Parathyroid adenoma (tissue), 2 donors: ENCODE results near the gene LHX2.

ENCODE experiments used
- H2AFZ ChIP-seq: fragments of 300-600 bp; sonication (generic); one replicate; pipeline ENCODE4 v1.7.0; 2017; ENCODE audit warnings: antibody characterized with exemption, mild to moderate bottlenecking
- H3K27ac ChIP-seq: fragments of 300-600 bp; sonication (generic); one replicate; pipeline ENCODE4 v1.7.0; 2017
- H3K27me3 ChIP-seq: fragments of 300-600 bp; sonication (generic); one replicate; pipeline ENCODE4 v1.7.0; 2017; ENCODE audit warnings: low read length; ENCODE audit not compliant: control insufficient read depth, insufficient read depth
- H3K36me3 ChIP-seq: fragments of 300-600 bp; sonication (generic); one replicate; pipeline ENCODE4 v1.7.0; 2017; ENCODE audit warnings: low read length; ENCODE audit not compliant: control insufficient read depth, insufficient read depth
- H3K4me1 ChIP-seq: fragments of 300-600 bp; sonication (generic); one replicate; pipeline ENCODE4 v1.7.0; 2017; ENCODE audit warnings: control low read depth
- H3K4me2 ChIP-seq: fragments of 300-600 bp; sonication (generic); one replicate; pipeline ENCODE4 v1.7.0; 2017; ENCODE audit warnings: low read length
- H3K4me3 ChIP-seq: fragments of 300-600 bp; sonication (generic); one replicate; pipeline ENCODE4 v1.7.0; 2017; ENCODE audit warnings: low read depth, low read length
- H3K79me2 ChIP-seq: fragments of 300-600 bp; sonication (generic); one replicate; pipeline ENCODE4 v1.7.0; 2017; ENCODE audit warnings: control low read depth
- H3K9ac ChIP-seq: fragments of 300-600 bp; sonication (generic); one replicate; pipeline ENCODE4 v1.7.0; 2017; ENCODE audit warnings: mild to moderate bottlenecking
- H3K9me3 ChIP-seq: fragments of 300-600 bp; sonication (generic); one replicate; pipeline ENCODE4 v1.7.0; 2017; ENCODE audit warnings: low read length; ENCODE audit not compliant: control insufficient read depth
- CTCF ChIP-seq: fragments of 300-600 bp; sonication (generic); IDR thresholded peaks from one replicate; pipeline ENCODE4 v1.7.0; 2017; ENCODE audit warnings: antibody characterized with exemption, mild to moderate bottlenecking
- donor health status: primary hyperparathyroidism.

LHX2 gene

DNA sequence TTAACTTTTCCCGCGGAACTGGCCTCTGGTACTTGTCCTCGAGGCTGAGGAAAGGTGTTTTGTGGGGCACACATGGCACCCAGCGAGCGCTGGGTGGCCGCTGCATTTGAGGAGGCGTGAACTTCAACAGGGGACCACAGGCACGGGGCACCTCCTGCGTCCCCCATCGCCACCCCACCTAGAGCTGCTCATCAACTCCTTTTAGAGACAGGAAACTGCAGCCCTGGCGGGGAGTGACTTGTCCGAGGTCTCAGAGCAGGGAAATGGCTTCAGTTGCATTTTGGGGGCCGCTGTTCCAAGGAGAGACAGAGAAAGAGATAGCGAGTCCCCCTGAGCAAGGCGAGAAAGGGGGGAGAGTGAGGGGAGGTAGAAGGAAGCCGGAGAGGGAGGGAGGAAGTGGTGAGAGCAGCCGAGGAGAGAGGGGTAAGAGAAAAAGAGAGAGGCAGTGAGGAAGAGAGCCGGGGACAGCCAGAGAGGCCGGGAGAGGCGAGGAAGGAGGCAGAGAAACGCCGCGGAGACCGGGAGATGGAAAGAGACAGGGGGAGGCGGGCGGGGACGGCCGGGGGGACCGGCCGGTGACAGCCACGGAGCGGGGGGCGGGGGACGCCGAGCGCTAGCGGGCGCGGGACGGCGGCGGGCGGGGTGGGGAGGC, 12.5 kb upstream of the LHX2 start:
- no peak for TF ChIP-seq CTCF
- Histone ChIP-seq H3K4me3 (no peak overlapping the region), H3K27me3 (peaks cover 22% of the 10 kb centered on the region)

DNA sequence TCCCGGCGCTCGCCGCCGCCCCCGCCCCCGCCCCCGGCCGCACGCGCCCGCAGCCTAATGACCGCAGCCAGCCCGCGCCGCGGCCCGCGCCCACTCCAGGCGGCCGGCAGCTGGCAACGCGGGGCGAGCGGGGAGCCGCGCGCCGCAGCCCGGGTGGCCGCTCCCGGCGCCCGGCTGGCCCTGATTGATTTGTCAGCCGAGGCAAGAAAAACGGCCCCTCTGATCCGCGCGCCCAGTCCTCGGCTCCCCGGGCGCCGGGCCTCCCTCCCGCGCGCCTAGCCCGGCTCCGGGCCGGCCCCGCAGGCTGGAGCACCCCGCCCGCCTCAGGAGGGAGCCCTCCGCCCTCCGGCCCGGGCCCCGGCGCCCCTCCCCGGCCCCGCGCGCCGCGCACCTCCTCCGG, 11.9 kb upstream of the LHX2 start:
- no peak overlapping the region for H3K9ac ChIP-seq
- no peaks in the 10 kb centered on the region for H3K4me1 ChIP-seq
- no peaks in the 10 kb centered on the region for H3K36me3 ChIP-seq
- H3K27me3 ChIP-seq = peaks cover 22% of the 10 kb centered on the region
- no peak for TF ChIP-seq CTCF
- no peaks in the 10 kb centered on the region for H3K79me2 ChIP-seq
- H3K27ac ChIP-seq = no peak overlapping the region
- no peak overlapping the region for H3K4me3 ChIP-seq
- H2AFZ ChIP-seq = no peak overlapping the region
- no peaks in the 10 kb centered on the region for H3K9me3 ChIP-seq
- no peak overlapping the region for H3K4me2 ChIP-seq

More for the DNA sequence above, 12.5 kb upstream of the LHX2 start:
- Histone ChIP-seq H3K27ac (no peak overlapping the region), H3K4me2 (peak overlapping the region; percentile 62), H3K79me2 (no peaks in the 10 kb centered on the region), H3K4me1 (no peaks in the 10 kb centered on the region), H3K36me3 (no peaks in the 10 kb centered on the region), H3K9me3 (no peaks in the 10 kb centered on the region), H3K9ac (no peak overlapping the region), H2AFZ (peak overlapping the region; percentile 25)

DNA sequence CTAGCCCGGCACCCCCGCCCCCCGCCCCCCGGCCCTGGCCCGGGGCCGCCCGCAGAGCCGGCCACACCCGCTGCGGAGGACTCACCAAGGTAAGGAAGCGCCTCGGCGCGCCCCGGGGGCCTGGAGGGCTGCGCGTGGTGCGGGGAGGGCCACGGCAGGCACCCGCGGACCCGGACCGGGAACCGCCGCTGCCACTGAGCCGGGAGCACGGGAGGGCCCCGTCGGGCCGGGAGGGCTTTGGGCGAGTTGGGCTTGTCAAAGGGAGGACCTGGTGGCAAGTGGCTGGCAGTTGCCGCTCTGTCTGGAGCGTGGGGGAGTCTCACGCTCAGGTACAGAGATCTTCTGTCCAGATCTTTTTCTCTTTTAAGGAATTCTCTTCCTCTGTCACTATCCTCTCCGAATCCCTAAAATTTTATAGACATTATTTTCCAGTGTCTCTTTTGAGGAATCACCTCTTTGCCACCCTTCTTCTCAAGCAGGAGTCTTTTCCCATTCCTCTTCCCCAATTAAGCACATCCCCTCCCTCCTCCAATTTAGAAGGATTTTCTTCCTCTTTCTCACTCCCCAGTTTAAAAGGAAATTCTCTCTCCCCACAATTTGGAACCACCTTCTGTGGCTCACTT, 11.3 kb upstream of the LHX2 start:
- no peak overlapping the region for H3K4me2 ChIP-seq
- no peaks in the 10 kb centered on the region for H3K4me1 ChIP-seq
- no peaks in the 10 kb centered on the region for H3K36me3 ChIP-seq
- no peak overlapping the region for H3K9ac ChIP-seq
- TF ChIP-seq CTCF = no peak
- H3K27ac ChIP-seq = no peak overlapping the region
- peaks cover 22% of the 10 kb centered on the region for H3K27me3 ChIP-seq
- H3K4me3 ChIP-seq = no peak overlapping the region
- no peak overlapping the region for H2AFZ ChIP-seq
- no peaks in the 10 kb centered on the region for H3K9me3 ChIP-seq
- H3K79me2 ChIP-seq = no peaks in the 10 kb centered on the region

DNA sequence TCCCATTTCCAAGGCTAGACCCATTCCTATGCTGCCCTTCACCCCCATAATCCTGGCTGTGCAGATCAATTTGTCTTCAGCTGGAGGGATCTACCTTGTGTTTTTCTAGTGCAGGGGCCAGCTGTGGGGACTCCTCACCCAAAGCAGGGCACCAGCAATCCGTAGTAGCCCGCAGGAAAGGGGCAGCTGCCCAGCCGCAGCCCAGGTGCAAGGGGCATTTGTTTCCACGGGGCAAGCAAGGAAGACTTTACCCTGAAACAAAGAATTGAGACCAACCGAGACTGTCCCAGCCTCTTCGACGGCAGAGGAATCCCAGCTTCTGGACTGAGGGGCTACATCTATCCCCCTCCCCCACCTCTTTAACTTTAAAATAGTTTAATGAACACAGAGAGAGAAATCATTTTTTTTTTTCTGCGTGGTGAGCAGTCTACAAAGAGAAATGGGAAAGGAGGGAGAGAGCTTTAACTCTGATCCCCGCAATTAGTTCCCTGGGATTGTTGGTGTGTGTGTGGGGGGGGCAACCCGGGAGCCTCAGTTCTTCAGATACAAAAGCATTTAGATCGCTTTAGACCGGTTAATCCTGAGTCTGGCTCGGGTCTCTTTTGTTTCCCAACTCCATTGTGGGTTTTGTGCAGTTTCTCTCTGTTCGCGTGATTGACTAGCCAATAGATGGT, 10.6 kb upstream of the LHX2 start:
- TF ChIP-seq CTCF = no peak
- H3K27me3 ChIP-seq = peaks cover 22% of the 10 kb centered on the region

More for the DNA sequence above, 10.6 kb upstream of the LHX2 start:
- no peak overlapping the region for H3K27ac ChIP-seq
- H3K4me3 ChIP-seq = no peak overlapping the region
- H3K79me2 ChIP-seq = no peaks in the 10 kb centered on the region
- no peak overlapping the region for H3K4me2 ChIP-seq
- no peak overlapping the region for H3K9ac ChIP-seq
- no peak overlapping the region for H2AFZ ChIP-seq
- H3K36me3 ChIP-seq = no peaks in the 10 kb centered on the region
- no peaks in the 10 kb centered on the region for H3K9me3 ChIP-seq
- H3K4me1 ChIP-seq = no peaks in the 10 kb centered on the region
